Activated gamma-delta T cell treated with anti-CD3 and anti-CD28 coated beads, Interleukin-2, amount 50 U/mL, for 16 hours (primary cell): Measurements from ENCODE around the gene VWF.

Source experiments
- DNase-seq: peaks from one replicate; pipeline ENCODE4 v3.0.0-alpha.2; 2020; ENCODE audit warnings: low read depth

VWF gene

DNA sequence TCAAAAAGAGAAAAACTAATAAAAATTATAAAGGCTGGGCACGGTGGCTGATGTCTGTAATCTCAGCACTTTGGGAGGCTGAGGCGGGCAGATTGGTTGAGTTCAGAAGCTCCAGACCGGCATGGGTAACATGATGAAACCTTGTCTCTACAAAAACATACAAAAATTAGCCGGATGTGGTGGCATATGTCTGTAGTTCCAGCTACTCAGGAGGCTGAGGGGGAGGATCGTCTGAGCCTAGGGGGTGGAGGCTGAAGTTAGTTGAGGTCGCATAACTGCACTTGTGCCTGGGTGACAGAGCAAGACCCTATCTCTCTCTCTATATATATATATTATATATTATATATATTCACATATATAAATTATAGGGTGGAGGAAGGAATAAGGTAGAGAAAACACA is 146.9 kb downstream of the VWF start:
- no peak for DNase-seq

DNA sequence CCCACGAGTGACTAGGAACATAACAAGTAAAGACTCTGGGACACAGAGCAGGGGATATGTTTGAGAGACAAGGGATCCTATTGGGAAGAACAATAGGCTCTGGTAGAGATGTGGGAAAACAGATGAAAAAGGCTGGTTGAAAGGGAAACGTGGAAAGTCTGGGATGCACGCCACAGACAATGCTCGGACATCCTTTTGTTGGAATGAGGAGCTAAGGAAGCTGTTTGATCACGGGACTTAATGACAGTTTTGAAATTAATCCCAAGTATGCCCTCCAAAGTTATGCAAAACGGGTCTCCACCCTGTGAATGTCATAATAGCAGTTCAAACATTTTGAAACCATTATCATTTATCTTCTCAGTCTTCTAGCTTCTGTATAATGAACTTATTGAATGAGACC is 147.8 kb downstream of the VWF start:
- no peak for DNase-seq

DNA sequence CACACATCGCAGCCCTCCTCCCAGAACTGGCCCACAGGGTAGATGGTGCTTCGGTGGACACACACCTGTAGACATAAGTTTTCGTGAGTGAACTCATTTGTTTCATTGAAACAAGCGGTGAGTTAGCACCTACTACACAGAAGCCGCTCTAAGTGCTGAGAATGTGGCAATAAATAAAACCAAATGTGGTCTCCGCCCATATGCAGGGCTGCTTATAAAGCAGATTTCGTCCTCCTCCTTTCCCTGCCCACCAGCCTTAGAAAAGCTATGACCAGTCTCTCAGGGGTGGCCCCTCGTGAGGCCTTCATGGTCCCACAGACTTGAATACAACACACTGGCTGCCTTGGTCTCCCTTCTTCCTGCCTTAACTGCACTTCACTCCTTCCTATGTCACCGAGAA is 148.3 kb downstream of the VWF start:
- DNase-seq = no peak

DNA sequence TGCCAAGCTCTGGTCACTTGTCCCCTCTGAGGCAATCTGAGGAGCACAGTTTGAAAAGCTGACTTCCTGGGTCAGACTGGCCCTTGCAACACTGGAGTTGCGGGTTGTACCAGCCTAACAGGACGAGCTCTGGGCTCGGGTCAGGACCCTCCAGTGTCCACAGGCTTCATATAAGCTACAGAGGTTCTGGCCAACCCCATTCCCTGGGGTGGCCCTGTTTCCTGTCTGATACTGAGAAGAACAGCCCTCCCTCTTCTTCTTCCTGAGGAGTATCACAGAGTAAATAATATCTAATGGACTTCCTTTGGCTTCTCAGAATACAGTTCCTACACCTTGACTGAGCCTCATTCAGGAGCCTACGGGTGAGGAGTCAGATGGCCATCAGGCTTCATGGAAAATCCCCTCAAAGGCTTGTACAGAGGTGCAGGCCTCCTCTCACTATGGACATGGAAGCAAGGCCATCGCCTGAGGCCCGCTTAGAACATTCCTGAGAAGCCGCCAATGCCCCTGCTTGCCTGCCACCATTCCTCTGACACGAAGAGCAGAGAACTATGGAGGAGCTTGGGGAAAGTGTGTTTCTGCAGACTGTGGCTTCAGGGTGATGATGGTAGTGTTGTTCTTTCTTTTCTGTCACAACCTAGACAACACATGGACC is 150.9 kb downstream of the VWF start:
- DNase-seq = no peak

DNA sequence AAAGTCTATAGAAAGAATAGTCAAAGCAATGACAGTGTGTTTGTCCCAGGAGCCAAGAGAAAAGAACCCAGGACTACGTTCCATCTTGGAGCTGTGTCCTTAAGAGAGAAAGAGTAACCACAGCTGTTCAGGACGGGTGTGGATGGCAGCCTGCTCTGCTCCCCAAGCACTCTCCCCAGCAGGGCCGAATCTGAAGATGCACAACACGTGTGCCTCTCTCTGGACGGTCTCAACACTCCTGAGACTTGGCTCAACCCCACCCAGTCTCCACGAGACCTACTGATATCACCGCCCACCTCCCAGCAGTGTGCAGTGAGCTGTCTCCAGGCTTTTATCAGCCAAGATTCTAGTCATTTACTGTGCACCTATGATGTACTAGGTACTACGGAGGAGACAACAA is 152.1 kb downstream of the VWF start:
- no peak for DNase-seq

DNA sequence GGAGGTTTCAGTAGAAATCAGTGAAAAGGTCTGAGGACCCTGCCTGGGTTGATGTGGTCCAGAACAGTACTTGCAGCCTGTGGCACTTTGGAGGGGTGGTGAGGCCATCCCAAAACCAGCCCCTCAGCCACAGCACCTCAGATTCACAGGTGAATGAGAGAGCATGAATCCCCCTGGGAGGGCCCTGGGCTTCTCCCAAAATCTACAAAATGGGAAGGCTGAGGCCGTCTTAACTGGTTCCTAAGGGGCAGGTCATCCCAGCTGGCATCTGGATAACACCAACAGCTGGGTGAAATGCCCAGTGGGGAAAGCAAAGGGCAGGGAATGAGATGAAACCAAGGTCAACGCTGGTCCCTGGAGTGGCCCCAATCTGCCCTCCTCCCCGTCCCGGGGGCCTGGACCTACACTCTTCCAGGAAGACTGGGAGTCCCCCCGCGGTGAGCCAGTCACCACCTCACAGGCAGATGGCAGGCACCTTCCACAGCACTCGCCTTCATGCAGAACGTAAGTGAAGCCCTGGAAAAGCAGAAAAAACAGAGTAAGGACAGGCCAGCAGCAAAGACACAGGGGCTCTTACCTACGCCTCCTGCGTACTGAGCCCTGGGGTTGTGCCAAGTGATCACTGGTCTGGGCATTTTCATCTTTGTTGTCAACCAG is 153.1 kb downstream of the VWF start:
- no peak for DNase-seq

DNA sequence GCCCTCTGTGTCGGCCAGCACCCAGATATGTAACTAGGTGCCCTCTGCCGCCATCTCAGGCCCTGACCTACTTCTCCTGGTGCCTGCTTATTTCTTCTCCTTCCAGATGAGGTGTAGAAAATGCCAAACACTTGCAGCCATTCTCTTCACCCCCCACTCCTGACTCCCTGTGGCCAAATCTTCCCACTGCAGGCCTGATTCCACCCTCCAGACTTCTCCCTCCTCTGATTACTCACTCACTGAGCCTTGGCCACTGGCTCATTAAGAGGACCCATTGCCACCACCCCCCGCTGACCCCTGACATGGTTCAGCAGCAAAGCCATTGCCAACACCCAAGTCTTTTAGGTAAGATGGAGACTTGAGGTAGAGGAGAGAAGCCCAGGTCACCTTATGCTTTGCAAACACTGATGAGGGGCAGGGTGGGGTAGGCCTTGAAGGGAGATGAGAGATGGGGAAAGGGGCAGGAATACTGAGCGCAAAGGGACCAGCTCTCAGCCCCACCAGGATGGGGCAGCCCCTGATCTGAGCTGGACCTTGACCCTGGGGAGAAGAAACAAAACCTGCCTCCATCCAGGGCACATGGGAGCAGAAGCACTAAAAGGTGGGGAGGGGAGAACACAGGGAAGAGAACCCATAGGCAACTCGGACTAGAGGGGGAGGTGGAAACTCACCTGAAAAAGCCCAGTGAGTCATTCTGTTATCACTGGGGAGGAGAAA is 154.3 kb downstream of the VWF start:
- DNase-seq = no peak

DNA sequence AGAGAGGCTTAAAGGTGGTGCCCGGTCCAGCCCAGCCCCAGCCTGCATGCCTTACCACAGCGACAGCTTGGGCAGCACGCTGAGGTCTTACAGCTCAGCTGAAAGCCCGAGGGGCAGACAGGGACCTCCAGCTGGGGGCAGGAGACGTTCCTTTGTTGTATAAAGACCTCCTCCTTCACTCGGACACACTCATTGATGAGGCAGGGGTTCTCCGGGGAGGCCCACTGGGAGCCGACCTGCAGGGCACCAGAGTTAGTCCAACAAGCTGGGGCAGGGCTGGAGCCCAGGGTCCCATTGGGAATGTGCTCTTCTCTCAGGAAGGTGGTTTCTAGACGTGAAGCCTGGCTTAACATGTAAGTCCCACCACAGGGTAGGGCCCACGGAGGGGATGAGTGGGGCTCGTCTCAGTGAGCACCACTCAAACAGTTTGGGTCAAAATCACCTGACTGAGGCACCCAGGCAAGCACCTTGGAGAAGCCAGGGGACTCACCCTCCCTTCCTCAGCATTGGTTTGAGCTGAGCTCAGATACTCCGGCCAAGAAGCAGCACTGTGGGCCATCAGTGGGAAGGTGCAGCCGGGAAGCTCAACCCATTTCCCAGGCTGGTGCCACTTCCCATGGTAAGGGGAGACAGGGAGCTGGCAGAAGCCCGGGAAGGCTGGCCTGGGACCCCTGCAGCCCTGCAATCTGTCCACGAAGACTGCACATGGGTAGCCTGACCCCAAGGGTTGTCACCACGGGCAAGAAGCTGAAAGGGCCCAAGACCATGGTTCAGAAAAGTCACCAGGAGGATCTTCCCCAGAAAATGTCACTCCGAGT is 155.1 kb downstream of the VWF start:
- no peak for DNase-seq

DNA sequence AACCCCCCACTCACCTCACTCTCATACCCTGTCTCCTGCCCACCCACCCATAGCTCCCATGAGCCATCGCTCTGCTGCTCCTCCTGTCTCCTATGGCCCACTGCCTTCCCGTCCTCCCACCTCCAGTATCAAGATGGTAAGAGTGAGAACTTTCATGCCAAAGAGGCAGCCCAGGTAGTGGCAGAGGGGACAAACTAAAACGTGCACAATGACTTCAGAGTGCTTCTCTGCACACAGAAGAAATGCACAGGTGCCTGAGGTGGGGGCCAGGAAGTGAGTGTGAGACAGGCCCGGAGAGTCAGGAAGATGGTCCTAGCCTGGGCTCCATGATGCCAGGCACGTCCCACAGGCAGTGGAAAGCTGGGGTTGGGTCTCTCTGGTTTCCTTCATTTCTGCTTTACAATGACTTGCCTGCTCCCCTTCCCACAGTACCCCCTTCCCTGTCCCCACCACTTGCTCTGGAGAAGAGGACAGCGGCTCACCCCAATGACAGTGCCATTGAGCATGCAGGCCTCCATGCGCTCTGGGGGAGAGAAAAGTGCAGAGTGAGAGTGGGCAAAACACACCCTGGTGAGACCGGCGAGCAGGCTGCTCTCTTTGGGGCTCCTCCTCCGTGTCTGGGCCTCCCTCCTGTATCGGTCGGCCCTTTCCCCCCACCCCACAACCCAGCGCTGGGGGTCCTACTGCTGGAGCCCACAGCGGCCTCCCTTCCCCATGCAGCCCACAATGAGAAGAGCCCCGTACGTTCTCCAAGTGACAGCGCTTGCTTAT is 156.6 kb downstream of the VWF start:
- no peak for DNase-seq

DNA sequence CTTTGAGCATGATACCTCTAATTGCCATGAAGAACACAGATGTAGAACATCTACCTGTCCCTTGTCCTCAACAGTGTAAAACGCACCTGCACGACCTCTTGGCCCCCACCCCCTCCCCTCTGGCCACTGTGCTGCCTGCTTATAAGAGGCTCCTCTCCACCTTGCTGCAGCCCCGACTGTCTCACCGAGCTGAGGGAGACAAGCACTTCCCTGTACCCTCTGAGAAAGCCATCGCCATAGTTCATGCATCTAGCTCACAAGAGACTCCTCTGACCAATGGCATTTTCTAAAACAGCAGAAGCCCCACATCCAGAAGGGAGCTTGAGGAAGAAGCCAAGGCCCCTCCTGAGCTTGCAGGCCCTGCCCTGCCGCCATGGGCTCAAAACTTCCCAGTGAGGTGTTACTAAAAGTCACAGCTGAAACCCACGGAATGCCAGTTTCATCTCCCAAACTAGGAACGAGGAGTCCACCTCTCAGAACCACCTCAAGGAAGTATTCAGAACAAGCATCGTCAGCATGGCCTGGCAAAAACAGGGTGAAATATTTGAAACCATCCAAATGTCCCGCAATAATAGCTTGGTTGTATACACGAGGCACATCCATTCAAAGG is 157.9 kb downstream of the VWF start:
- DNase-seq = no peak

DNA sequence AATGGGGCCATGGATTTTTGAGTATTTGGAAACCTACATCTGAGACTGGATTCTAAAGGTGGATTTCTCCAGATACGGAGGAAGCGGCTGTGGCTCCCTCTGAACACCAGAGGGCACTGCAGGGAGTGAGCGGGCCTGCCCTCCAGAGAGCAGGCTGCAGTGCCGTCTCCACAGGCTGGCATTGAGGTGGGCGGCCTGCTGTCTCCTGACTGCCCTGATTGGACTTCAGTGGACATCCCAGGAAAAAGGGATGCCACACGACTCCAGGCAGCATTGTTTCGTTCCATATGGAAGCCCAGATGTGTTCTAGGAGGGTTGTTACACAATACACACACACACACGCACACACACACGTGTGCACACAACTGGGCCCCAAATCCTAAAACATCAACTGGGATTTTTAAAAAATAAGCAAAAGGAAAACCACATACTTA is 158.5 kb downstream of the VWF start:
- DNase-seq = peak; percentile 7

DNA sequence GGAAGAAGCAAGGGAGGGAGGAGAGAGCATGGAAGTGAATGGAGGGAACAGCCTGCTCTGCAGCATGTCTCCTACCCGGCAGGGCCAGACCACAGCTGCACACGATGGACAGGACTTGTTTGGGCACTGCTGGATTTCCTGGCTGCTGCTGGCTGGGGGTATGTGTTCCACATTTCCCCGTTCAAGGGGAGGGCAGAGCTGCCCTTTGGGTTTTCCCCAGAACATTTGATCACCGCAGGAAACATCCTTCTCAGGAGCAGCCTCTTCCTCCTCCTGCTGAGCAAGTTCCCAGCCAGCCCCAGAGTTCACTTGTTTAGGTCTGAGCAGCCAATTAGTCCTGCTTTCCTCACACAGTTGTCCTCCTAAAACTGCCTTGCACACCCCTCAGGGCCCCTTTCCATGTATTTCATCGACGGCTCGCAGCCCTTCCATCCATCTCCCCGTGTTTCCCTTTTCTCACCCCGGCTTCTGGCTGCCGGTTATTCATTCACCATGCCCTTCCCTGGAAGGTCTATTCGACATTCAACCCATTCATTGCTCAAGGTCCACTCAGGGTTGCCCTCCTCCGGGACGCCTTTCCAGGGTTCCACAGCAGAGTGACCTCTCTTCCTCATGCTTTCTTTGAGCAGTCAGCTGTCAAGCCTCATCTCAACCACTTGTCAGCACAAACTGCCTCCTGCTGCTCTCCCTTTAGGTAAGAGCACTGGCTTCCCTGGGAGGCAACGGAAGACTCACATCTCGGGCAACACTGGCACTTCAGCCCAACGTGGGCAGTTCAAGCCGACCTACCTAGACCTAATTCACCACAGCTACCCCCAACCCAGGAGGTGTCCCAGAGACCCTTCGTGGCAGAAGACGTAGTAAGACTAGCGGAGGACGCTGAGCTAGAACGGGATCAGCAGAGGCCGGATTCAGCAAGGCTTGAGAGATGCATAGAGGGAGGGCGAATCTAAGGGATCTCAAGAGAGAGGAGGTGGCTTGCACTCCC is 159.3 kb downstream of the VWF start:
- DNase-seq = no peak

DNA sequence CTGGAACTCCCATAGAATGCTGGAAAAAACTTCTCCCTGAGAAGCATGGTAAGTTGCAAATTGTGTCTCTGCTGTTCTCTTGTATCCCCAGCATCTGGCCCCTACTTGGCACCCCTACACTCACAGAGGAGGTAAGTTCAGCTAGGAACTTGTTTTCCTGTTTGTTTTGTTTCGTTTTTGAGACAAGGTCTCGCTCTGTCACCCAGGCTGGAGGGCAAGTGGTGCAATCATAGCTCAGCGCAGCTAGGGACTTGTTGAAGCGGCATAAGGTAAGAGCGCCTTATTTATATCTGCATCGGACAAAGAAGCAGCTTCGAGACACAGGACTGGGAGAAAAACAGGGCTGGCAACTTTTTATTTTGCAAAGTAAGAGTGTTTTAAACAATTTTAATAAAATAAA is 161.0 kb downstream of the VWF start:
- no peak for DNase-seq

DNA sequence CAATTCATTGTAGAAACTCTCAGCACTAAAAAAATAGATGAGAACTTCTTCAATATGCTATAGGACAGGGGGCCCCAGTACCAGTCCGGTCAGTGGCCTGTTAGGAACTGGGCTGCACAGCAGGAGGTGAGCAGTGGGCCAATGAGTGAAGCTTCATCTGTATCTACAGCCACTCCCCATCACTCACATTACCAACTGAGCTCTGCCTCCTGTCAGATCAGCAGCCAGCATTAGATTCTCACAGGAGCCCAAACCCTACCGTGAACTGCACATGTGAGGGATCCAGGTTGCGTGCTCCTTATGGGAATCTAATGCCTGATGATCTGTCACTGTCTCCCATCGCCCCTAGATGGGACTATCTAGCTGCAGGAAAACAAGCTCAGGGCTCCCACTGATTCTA is 163.7 kb downstream of the VWF start:
- DNase-seq = no peak

DNA sequence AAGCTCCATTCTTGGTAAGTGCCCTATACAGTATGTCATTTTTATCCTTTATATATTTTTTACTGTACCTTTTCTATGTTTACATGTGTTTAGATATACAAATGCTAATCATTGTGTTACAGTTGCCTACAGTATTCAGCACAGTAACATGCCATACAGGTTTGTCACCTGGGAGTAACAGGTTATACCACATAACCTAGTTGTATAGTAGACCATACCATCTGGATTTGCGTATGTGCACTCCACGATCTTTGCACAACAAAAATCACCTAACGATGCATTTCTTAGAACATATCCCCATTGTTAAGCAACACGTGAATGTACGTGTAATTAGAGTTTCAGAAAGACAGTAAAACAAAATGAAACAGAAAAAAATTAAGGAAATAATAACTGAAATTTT is 167.5 kb downstream of the VWF start:
- DNase-seq = no peak

DNA sequence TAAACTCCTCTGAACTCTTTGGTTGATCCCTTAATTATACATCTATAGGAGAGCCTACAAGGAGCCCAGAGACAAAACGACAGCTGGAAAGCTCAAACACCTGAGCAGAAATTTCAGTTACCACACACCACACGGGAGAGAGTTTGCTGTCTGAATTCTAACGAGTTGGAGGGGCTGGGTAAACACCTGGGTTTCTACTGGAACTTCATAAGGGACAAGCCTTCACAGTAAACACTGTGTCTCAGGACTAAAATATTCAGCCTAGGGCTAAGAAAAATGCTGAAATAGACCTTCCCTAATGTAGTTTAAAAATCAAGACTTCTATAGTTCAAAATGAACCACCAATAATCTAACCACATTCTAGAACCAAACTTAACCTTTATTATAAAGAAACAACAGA is 169.8 kb downstream of the VWF start:
- no peak for DNase-seq

DNA sequence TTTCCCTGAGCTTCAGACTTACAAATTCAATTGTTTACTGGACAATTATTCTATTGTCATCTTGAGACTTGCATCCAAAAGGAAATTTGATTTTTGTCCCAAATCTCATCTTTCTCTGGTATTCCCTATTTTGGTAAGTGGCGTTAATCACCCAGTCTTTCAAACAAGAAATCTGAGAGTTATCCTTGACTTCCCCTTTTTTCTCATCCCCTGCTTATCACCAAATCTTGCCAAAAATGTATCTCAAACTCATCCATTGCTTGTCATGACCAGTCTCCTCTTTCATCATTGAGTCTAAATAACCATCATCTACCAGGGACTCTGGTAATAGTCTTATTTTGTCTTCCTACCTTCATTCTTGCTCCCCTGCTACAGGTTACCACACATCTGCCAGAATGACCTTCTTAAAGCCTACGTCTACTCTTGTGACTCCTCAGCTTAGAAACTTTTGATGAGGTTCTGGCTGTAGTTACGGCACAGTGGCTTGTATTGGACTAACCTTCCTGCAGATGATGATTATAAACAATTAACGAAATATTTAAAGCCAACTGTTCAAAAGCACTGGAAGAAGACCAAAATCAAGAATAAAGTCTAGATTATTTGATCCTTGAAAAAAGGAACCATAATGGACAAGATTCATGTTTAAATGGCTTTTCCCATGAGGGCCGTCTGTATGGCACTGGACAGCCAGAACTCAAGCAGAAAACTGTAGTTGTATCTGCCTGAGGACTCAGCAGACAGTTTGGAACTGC is 170.5 kb downstream of the VWF start:
- DNase-seq = no peak

DNA sequence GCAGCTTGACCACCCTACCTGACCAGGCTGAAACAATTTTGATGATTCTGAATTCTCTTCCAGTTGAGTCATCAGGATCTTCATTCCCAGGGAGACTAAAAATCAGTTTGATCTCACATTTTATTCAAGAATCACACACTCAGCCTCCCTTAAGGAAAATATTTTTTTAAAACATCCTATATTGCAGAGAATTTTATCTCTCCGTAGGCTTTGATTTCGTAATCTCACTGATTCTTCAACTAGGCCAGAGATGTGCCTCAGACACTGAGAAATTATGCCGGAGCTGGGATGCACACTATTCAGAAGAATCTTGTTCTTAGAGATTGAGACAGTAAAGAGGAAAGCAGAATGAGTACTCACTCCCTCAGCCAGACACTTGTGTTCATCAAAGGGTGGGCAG is 172.4 kb downstream of the VWF start:
- no peak for DNase-seq

DNA sequence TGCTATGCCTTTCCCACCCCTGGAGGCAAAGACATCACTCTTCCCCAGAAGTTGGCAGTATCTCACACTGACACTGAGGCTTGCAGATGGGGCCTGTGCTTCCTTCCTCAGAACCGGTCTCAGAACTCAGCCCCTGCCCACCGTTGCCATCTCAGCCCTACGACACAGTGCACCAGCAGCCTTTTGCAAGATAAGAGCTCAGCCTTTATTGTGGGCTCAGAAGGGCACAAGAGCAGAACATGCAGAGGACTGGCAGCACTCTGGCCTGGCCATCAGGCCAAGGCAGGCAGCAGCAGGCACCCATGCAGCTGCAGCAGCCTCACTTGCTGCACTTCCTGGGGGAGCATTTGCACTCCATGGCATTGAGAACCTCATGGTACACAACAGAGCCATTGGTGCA is 175.8 kb downstream of the VWF start:
- no peak for DNase-seq
